ENCODE data around the gene DHX15. TPM values are rescaled to one million over a fixed set of nuclear protein-coding genes. Genes with fewer than 3 reads are reported as not detected.

The DHX15 gene
- total RNA-seq, 1 experiment from 2014 or later, result 240 TPM

- H3K4me3 Mint-ChIP-seq, result no peak overlapping the region
- DNase-seq (ENCODE audit: low spot score), result no peak
- CTCF ChIA-PET, result interaction anchor here (2.7 to 3.3 kb wide), 2 partner anchors 78 to 137 kb away, joined by 11 read pairs; no protein-coding TSS in a partner anchor
- no peaks in the 10 kb centered on the region for H3K27me3 Mint-ChIP-seq (ENCODE audit: low read depth)
- ATAC-seq, result no peak
- POLR2A ChIA-PET, result no interaction called here
- no peaks in the 10 kb centered on the region for H3K9me3 Mint-ChIP-seq
- peak overlapping the region; percentile 79 for H3K27ac Mint-ChIP-seq
- peaks cover 67% of the 10 kb centered on the region for H3K4me1 Mint-ChIP-seq
- H3K36me3 Mint-ChIP-seq, result peaks cover 43% of the 10 kb centered on the region
- TF ChIP-seq PRRX2 (CRISPR knock-in tag; IDR thresholded peaks at IDR 0.05) (no peak), CREB1 (CRISPR knock-in tag; IDR thresholded peaks at IDR 0.05) (no peak), ZNF396 (CRISPR knock-in tag; IDR thresholded peaks at IDR 0.05; ENCODE audit: borderline replicate concordance) (no peak), NR1H2 (CRISPR knock-in tag; IDR thresholded peaks at IDR 0.05) (no peak), ATF6 (CRISPR knock-in tag; IDR thresholded peaks at IDR 0.05) (no peak), MAX (CRISPR knock-in tag; IDR thresholded peaks at IDR 0.05) (no peak), E2F1 (CRISPR knock-in tag; IDR thresholded peaks at IDR 0.05) (no peak), SOX15 (CRISPR knock-in tag; IDR thresholded peaks at IDR 0.05) (no peak), TEAD1 (CRISPR knock-in tag; IDR thresholded peaks at IDR 0.05) (no peak), OVOL2 (CRISPR knock-in tag; IDR thresholded peaks at IDR 0.05; ENCODE audit: borderline replicate concordance) (no peak)
These were observed 33.7 kb downstream of the DHX15 start for GRCh38 chr4:24550441-24551175.

- no peak for DNase-seq (ENCODE audit: low spot score)
- CTCF ChIA-PET, result interaction anchor here (0.7 kb wide), 2 partner anchors 34 to 72 kb away, joined by 3 to 4 read pairs; no protein-coding TSS in a partner anchor
- Mint-ChIP-seq H3K4me3 (no peak overlapping the region), H3K9me3 (no peaks in the 10 kb centered on the region), H3K27me3 (ENCODE audit: low read depth) (no peaks in the 10 kb centered on the region), H3K27ac (peak overlapping the region; percentile 4; the same call in 1 of the 2 replicates), H3K36me3 (peaks cover 31% of the 10 kb centered on the region), H3K4me1 (peaks cover 84% of the 10 kb centered on the region)
- ATAC-seq, result no peak
- TF ChIP-seq MAX (CRISPR knock-in tag; IDR thresholded peaks at IDR 0.05) (no peak), ZNF281 (CRISPR knock-in tag; IDR thresholded peaks at IDR 0.05) (no peak), MXD4 (CRISPR knock-in tag; IDR thresholded peaks at IDR 0.05; ENCODE audit: borderline replicate concordance) (no peak), ZNF423 (CRISPR knock-in tag; IDR thresholded peaks at IDR 0.05) (no peak), ESRRA (CRISPR knock-in tag; IDR thresholded peaks at IDR 0.05; ENCODE audit: borderline replicate concordance) (no peak), MLX (CRISPR knock-in tag; IDR thresholded peaks at IDR 0.05) (no peak), RELA (CRISPR knock-in tag; IDR thresholded peaks at IDR 0.05; ENCODE audit: borderline replicate concordance) (no peak), USF2 (CRISPR knock-in tag; IDR thresholded peaks at IDR 0.05) (no peak), ZNF425 (CRISPR knock-in tag; conservative IDR thresholded peaks at IDR 0.05) (no peak)
- POLR2A ChIA-PET, result interaction anchor here (0.6 kb wide), 1 partner anchor 13 kb away, joined by 3 read pairs; no protein-coding TSS in a partner anchor
These were observed 36.4 kb downstream of the DHX15 start for GRCh38 chr4:24547979-24548378.
